Measurements from ENCODE around the gene C2orf15.
"Not testable (repeated sequence)": the region's sequence is repeated elsewhere in the genome, so short reads cannot be mapped to it uniquely, and the experiment has no call there.

C2orf15 gene

GRCh38 chr2:99141110-99142108 is at the start of gene C2orf15:
Gene C2orf15 (plus strand): TSS chr2:99141707. CDS start chr2:99150559, 8,852 bp downstream.
- DNase-seq, result peak; percentile 97

- no peak for DNase-seq
Measured at GRCh38 chr2:99096728-99097127, 44.8 kb upstream of the C2orf15 start.

- DNase-seq, result no peak
Measured at GRCh38 chr2:99101697-99102096, 39.8 kb upstream of the C2orf15 start.

- no peak for DNase-seq
Measured at GRCh38 chr2:99104006-99104405, 37.5 kb upstream of the C2orf15 start.

- no peak for DNase-seq
Measured at GRCh38 chr2:99106913-99107312, 34.6 kb upstream of the C2orf15 start.

GRCh38 chr2:99111236-99111635 is 30.3 kb upstream of the C2orf15 start:
- no peak for DNase-seq

GRCh38 chr2:99111945-99112344 is 29.6 kb upstream of the C2orf15 start:
- DNase-seq, result no peak

GRCh38 chr2:99112617-99113016 is 28.9 kb upstream of the C2orf15 start:
- no peak for DNase-seq

- no peak for DNase-seq
Measured at GRCh38 chr2:99127981-99128380, 13.5 kb upstream of the C2orf15 start.

- DNase-seq, result not testable (repeated sequence)
Measured at GRCh38 chr2:99135044-99135556, 6.4 kb upstream of the C2orf15 start.

- DNase-seq, result no peak
Measured at GRCh38 chr2:99139003-99139402, 2.5 kb upstream of the C2orf15 start.

- DNase-seq, result no peak
Measured at GRCh38 chr2:99140056-99140859, 1.2 kb upstream of the C2orf15 start.

- no peak for DNase-seq
Measured at GRCh38 chr2:99140860-99141109, 722 bp upstream of the C2orf15 start.

GRCh38 chr2:99150706-99151105 is 9.2 kb downstream of the C2orf15 start:
- DNase-seq, result no peak

GRCh38 chr2:99152199-99152895 is 10.8 kb downstream of the C2orf15 start:
- DNase-seq, result no peak

- no peak for DNase-seq
Measured at GRCh38 chr2:99153921-99154604, 12.6 kb downstream of the C2orf15 start.

GRCh38 chr2:99154643-99155536 is 13.4 kb downstream of the C2orf15 start, which contains the start of the genes LIPT1 and TSGA10:
Gene LIPT1 (plus strand): TSS chr2:99154967. CDS start chr2:99161958, 6,991 bp downstream.
Gene TSGA10 (minus strand): TSS chr2:99154942. CDS start chr2:99109439, 45,503 bp downstream.
- peak; percentile 90 for DNase-seq

- DNase-seq, result no peak
Measured at GRCh38 chr2:99156891-99157290, 15.4 kb downstream of the C2orf15 start.

- no peak for DNase-seq
Measured at GRCh38 chr2:99158599-99158998, 17.1 kb downstream of the C2orf15 start.

- DNase-seq, result no peak
Measured at GRCh38 chr2:99159594-99159993, 18.1 kb downstream of the C2orf15 start.

GRCh38 chr2:99166218-99166617 is 24.7 kb downstream of the C2orf15 start:
- no peak for DNase-seq
